Measurements from ENCODE around the gene RALGAPB.
"Not testable (repeated sequence)": the region's sequence is repeated elsewhere in the genome, so short reads cannot be mapped to it uniquely, and the experiment has no call there.

The RALGAPB gene

DNA sequence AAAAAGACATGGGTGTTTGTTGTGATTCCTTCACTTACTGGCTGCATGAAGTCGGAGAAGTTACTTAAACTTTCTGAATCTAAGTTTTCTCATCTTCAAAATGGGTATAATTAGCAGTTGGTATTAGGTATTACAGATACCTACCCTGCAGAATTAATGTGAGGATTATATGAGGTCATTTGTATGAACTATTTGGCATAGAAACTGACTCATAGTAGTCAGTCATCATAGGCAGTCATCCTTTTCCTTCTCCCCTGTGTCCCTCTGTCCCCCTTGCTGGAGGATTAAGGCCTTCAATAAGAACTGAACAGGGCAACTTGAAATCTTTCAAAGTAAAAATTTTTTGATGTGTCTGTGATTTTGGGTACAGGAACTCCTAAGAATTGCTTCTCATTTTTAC is 26.3 kb downstream of the RALGAPB start:
- Histone ChIP-seq H3K27ac (ENCODE audit: low read length) (no peak overlapping the region), H3K4me1 (ENCODE audit: control insufficient read depth in 1 of 2, insufficient read depth in 2 of 2, low read length in 2 of 2) (peaks cover 0 to 10% of the 10 kb centered on the region in 2 donors), H3K36me3 (ENCODE audit: control insufficient read depth in 1 of 2, insufficient read depth in 2 of 2, low read length in 2 of 2) (peaks cover 50 to 67% of the 10 kb centered on the region in 2 donors), H3K4me3 (ENCODE audit: low read depth in 1 of 2, low read length in 2 of 2) (no peak overlapping the region), H3K9me3 (ENCODE audit: control insufficient read depth in 1 of 2, low read length in 2 of 2) (no peaks in the 10 kb centered on the region), H3K27me3 (ENCODE audit: low read depth, low read length) (no peaks in the 10 kb centered on the region)

DNA sequence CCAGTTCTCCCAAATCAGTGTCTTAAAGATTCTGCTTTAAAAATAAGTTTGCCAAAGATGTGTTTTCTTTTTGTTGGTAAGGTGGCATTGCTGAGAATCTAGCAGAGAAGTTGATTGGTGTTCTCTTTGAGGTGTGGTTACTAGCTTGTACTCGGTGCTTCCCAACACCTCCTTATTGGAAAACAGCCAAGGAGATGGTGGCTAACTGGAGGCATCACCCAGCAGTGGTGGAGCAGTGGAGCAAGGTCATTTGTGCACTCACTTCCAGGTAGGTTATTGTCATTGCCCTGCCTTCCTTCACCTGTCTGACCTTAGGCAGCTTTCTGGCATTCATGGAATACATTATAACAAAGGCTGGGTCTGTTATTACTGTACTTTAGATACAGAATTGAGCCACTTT is 26.7 kb downstream of the RALGAPB start:
- Histone ChIP-seq H3K27me3 (ENCODE audit: low read depth, low read length) (no peaks in the 10 kb centered on the region), H3K4me1 (ENCODE audit: control insufficient read depth in 1 of 2, insufficient read depth in 2 of 2, low read length in 2 of 2) (peaks cover 0 to 10% of the 10 kb centered on the region in 2 donors), H3K27ac (ENCODE audit: low read length) (no peak overlapping the region), H3K9me3 (ENCODE audit: control insufficient read depth in 1 of 2, low read length in 2 of 2) (no peaks in the 10 kb centered on the region), H3K36me3 (ENCODE audit: control insufficient read depth in 1 of 2, insufficient read depth in 2 of 2, low read length in 2 of 2) (peaks cover 50 to 63% of the 10 kb centered on the region in 2 donors), H3K4me3 (ENCODE audit: low read depth in 1 of 2, low read length in 2 of 2) (no peak overlapping the region)

DNA sequence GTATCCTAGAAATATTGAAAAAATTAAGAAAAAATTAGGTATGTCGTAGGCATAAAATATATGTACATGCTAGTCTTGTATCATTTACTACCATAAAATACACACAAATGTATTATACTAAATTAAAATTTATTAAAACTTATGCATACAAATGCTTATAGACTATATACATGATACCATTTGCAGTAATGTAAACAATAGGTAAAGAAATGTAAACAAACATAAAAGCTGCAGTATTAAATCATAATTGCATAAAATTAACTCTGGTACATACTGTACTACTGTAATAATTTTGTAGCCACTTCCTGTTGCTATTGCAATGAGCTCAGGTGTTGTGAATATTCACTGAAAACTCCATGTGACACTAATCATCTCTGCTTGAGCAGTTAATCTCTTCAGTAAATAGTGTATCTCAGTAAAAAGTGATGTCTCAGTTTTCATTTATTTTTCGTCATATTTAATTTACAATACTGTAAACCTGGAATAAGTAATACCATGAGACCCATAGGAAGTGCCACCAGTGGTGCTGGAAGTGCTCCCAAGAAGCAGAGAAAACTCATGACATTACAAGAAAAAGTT is 29.3 kb downstream of the RALGAPB start:
- H3K9me3 ChIP-seq (ENCODE audit: control insufficient read depth in 1 of 2, low read length in 2 of 2), result no peaks in the 10 kb centered on the region
- no peak overlapping the region for H3K4me3 ChIP-seq (ENCODE audit: low read depth in 1 of 2, low read length in 2 of 2)
- H3K4me1 ChIP-seq (ENCODE audit: control insufficient read depth in 1 of 2, insufficient read depth in 2 of 2, low read length in 2 of 2), result peaks cover 0 to 3% of the 10 kb centered on the region in 2 donors
- no peak overlapping the region for H3K27ac ChIP-seq (ENCODE audit: low read length)
- peaks cover 38 to 52% of the 10 kb centered on the region in 2 donors for H3K36me3 ChIP-seq (ENCODE audit: control insufficient read depth in 1 of 2, insufficient read depth in 2 of 2, low read length in 2 of 2)
- no peaks in the 10 kb centered on the region for H3K27me3 ChIP-seq (ENCODE audit: low read depth, low read length)

- no peaks in the 10 kb centered on the region for H3K27me3 ChIP-seq (ENCODE audit: low read depth, low read length)
- no peaks in the 10 kb centered on the region for H3K9me3 ChIP-seq (ENCODE audit: control insufficient read depth in 1 of 2, low read length in 2 of 2)
- H3K4me1 ChIP-seq (ENCODE audit: control insufficient read depth in 1 of 2, insufficient read depth in 2 of 2, low read length in 2 of 2), result no peaks in the 10 kb centered on the region
- H3K27ac ChIP-seq (ENCODE audit: low read length), result no peak overlapping the region
- no peak overlapping the region for H3K4me3 ChIP-seq (ENCODE audit: low read depth in 1 of 2, low read length in 2 of 2)
- peaks cover 24 to 41% of the 10 kb centered on the region in 2 donors for H3K36me3 ChIP-seq (ENCODE audit: control insufficient read depth in 1 of 2, insufficient read depth in 2 of 2, low read length in 2 of 2)
Observed at GRCh38 chr20:38504368-38505090, 31.9 kb downstream of the RALGAPB start.

DNA sequence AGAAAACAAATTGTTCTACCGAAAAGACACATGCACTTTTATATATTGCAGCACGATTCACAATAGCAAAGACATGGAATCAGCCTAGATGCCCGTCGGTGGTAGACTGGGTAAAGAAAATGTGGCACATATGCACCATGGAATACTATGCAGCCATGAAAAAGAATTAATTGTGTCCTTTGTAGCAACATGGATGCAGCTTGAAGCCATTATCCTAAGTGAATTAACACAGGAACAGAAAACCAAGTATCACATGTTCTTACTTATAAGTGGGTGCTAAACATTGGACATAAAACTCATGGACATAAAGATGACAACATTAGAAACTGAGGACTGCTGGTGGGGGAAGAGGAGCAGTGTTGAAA is 32.4 kb downstream of the RALGAPB start:
- Histone ChIP-seq H3K36me3 (ENCODE audit: control insufficient read depth in 1 of 2, insufficient read depth in 2 of 2, low read length in 2 of 2) (peaks cover 22 to 41% of the 10 kb centered on the region in 2 donors), H3K4me3 (ENCODE audit: low read depth in 1 of 2, low read length in 2 of 2) (no peak overlapping the region), H3K27ac (ENCODE audit: low read length) (no peak overlapping the region), H3K27me3 (ENCODE audit: low read depth, low read length) (no peaks in the 10 kb centered on the region), H3K4me1 (ENCODE audit: control insufficient read depth in 1 of 2, insufficient read depth in 2 of 2, low read length in 2 of 2) (no peaks in the 10 kb centered on the region), H3K9me3 (ENCODE audit: control insufficient read depth in 1 of 2, low read length in 2 of 2) (no peaks in the 10 kb centered on the region)

DNA sequence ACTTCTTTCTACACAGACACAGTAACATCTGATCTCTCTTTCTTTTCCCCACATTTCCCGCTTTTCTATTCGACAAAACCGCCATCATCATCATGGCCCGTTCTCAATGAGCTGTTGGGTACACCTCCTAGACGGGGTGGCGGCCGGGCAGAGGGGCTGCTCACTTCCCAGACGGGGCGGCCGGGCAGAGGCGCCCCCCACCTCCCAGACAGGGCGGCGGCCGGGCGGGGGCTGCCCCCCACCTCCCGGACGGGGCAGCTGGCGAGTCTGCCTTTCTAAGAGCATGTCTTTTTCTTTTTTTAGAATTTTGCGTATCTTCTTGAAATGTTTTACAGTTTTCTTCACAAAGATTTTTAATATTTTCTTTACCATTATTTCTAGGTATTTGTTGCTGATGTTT is 39.1 kb downstream of the RALGAPB start:
- peaks cover 14% of the 10 kb centered on the region in 2 donors for H3K36me3 ChIP-seq (ENCODE audit: control insufficient read depth in 1 of 2, insufficient read depth in 2 of 2, low read length in 2 of 2)
- not testable (repeated sequence) for H3K27ac ChIP-seq (ENCODE audit: low read length); H3K9me3 ChIP-seq (ENCODE audit: control insufficient read depth in 1 of 2, low read length in 2 of 2); H3K27me3 ChIP-seq (ENCODE audit: low read depth, low read length); H3K4me1 ChIP-seq (ENCODE audit: control insufficient read depth in 1 of 2, insufficient read depth in 2 of 2, low read length in 2 of 2); H3K4me3 ChIP-seq (ENCODE audit: low read depth in 1 of 2, low read length in 2 of 2)

- peaks cover 20 to 26% of the 10 kb centered on the region in 2 donors for H3K36me3 ChIP-seq (ENCODE audit: control insufficient read depth in 1 of 2, insufficient read depth in 2 of 2, low read length in 2 of 2)
- no peak overlapping the region for H3K27ac ChIP-seq (ENCODE audit: low read length)
Observed at GRCh38 chr20:38514185-38514584, 41.5 kb downstream of the RALGAPB start.

DNA sequence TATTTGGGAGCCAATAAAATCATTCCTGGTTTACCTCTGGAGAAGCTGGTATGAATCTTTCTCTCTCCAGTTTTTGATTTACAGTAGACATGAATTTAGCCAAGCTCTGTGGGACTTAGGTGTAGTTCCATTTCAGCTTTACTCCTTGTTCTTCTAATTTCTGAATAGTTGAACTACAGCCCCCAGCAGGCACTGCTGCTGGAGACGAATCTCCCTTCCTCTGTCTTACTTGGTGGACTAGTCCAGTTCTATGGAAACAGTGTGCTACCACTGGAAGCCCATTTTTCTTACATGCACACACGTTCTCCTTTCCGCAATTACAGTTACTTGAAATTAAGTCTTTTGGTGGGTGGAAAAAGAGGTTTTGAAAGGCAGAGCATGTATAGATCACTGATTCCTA is 42.3 kb downstream of the RALGAPB start:
- no peak overlapping the region for H3K4me3 ChIP-seq (ENCODE audit: low read depth in 1 of 2, low read length in 2 of 2)
- H3K4me1 ChIP-seq (ENCODE audit: control insufficient read depth in 1 of 2, insufficient read depth in 2 of 2, low read length in 2 of 2), result no peaks in the 10 kb centered on the region
- no peaks in the 10 kb centered on the region for H3K27me3 ChIP-seq (ENCODE audit: low read depth, low read length)
- H3K36me3 ChIP-seq (ENCODE audit: control insufficient read depth in 1 of 2, insufficient read depth in 2 of 2, low read length in 2 of 2), result peaks cover 20 to 21% of the 10 kb centered on the region in 2 donors
- H3K27ac ChIP-seq (ENCODE audit: low read length), result no peak overlapping the region
- H3K9me3 ChIP-seq (ENCODE audit: control insufficient read depth in 1 of 2, low read length in 2 of 2), result no peaks in the 10 kb centered on the region

More at GRCh38 chr20:38514185-38514584, 41.5 kb downstream of the RALGAPB start:
- no peaks in the 10 kb centered on the region for H3K9me3 ChIP-seq (ENCODE audit: control insufficient read depth in 1 of 2, low read length in 2 of 2)
- no peaks in the 10 kb centered on the region for H3K27me3 ChIP-seq (ENCODE audit: low read depth, low read length)
- H3K4me1 ChIP-seq (ENCODE audit: control insufficient read depth in 1 of 2, insufficient read depth in 2 of 2, low read length in 2 of 2), result no peaks in the 10 kb centered on the region
- no peak overlapping the region for H3K4me3 ChIP-seq (ENCODE audit: low read depth in 1 of 2, low read length in 2 of 2)

GRCh38 chr20:38515631-38516030 is 43.0 kb downstream of the RALGAPB start:
- no peaks in the 10 kb centered on the region for H3K9me3 ChIP-seq (ENCODE audit: control insufficient read depth in 1 of 2, low read length in 2 of 2)
- no peak overlapping the region for H3K4me3 ChIP-seq (ENCODE audit: low read depth in 1 of 2, low read length in 2 of 2)
- H3K36me3 ChIP-seq (ENCODE audit: control insufficient read depth in 1 of 2, insufficient read depth in 2 of 2, low read length in 2 of 2), result peaks cover 17 to 20% of the 10 kb centered on the region in 2 donors
- no peak overlapping the region for H3K27ac ChIP-seq (ENCODE audit: low read length)
- H3K27me3 ChIP-seq (ENCODE audit: low read depth, low read length), result no peaks in the 10 kb centered on the region
- H3K4me1 ChIP-seq (ENCODE audit: control insufficient read depth in 1 of 2, insufficient read depth in 2 of 2, low read length in 2 of 2), result no peaks in the 10 kb centered on the region

GRCh38 chr20:38519426-38519825 is 46.8 kb downstream of the RALGAPB start:
- H3K27me3 ChIP-seq (ENCODE audit: low read depth, low read length), result no peaks in the 10 kb centered on the region
- no peaks in the 10 kb centered on the region for H3K4me1 ChIP-seq (ENCODE audit: control insufficient read depth in 1 of 2, insufficient read depth in 2 of 2, low read length in 2 of 2)
- H3K4me3 ChIP-seq (ENCODE audit: low read depth in 1 of 2, low read length in 2 of 2), result no peak overlapping the region
- peaks cover 27 to 28% of the 10 kb centered on the region in 2 donors for H3K36me3 ChIP-seq (ENCODE audit: control insufficient read depth in 1 of 2, insufficient read depth in 2 of 2, low read length in 2 of 2)
- H3K9me3 ChIP-seq (ENCODE audit: control insufficient read depth in 1 of 2, low read length in 2 of 2), result no peaks in the 10 kb centered on the region
- no peak overlapping the region for H3K27ac ChIP-seq (ENCODE audit: low read length)

GRCh38 chr20:38520261-38520660 is 47.6 kb downstream of the RALGAPB start:
- Histone ChIP-seq H3K4me3 (ENCODE audit: low read depth in 1 of 2, low read length in 2 of 2) (no peak overlapping the region), H3K27ac (ENCODE audit: low read length) (no peak overlapping the region), H3K36me3 (ENCODE audit: control insufficient read depth in 1 of 2, insufficient read depth in 2 of 2, low read length in 2 of 2) (peaks cover 27 to 36% of the 10 kb centered on the region in 2 donors), H3K27me3 (ENCODE audit: low read depth, low read length) (no peaks in the 10 kb centered on the region), H3K9me3 (ENCODE audit: control insufficient read depth in 1 of 2, low read length in 2 of 2) (no peaks in the 10 kb centered on the region), H3K4me1 (ENCODE audit: control insufficient read depth in 1 of 2, insufficient read depth in 2 of 2, low read length in 2 of 2) (no peaks in the 10 kb centered on the region)

DNA sequence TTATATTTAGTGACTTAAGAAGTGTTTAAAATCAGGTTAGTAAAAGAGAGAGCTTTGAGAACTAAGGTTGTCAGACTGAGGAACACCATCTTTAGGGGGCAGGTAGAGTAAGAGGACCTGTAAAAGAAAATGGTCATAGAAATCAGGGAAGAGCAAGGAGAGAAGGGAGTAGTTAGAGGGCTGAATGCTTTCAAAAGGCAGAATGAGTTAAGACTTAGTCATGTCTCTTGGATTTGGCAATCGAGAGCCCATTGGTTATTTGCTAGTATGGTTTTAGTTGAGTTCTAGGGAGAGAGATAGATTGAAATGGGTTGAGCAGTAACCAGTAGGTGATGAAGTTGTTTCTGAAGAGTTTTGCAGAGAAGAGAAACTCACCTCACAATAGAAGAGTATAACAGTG is 51.1 kb downstream of the RALGAPB start:
- H3K4me3 ChIP-seq (ENCODE audit: low read depth in 1 of 2, low read length in 2 of 2), result no peak overlapping the region
- H3K9me3 ChIP-seq (ENCODE audit: control insufficient read depth in 1 of 2, low read length in 2 of 2), result no peaks in the 10 kb centered on the region
- no peak overlapping the region for H3K27ac ChIP-seq (ENCODE audit: low read length)
- no peaks in the 10 kb centered on the region for H3K27me3 ChIP-seq (ENCODE audit: low read depth, low read length)
- peaks cover 33 to 42% of the 10 kb centered on the region in 2 donors for H3K36me3 ChIP-seq (ENCODE audit: control insufficient read depth in 1 of 2, insufficient read depth in 2 of 2, low read length in 2 of 2)
- no peaks in the 10 kb centered on the region for H3K4me1 ChIP-seq (ENCODE audit: control insufficient read depth in 1 of 2, insufficient read depth in 2 of 2, low read length in 2 of 2)
